Activated CD4-positive, alpha-beta T cell treated with anti-CD3 and anti-CD28 coated beads for 4 hours (primary cell): ENCODE results near the gene TXN2.
"Not testable (repeated sequence)": the region's sequence is repeated elsewhere in the genome, so short reads cannot be mapped to it uniquely, and the experiment has no call there.

Experiments
- DNase-seq, 2 donors: peaks; one replicate each; pipeline ENCODE4 v3.0.0-alpha.2; 2020

Gene TXN2

GRCh38 chr22:36425977-36426523, 55.4 kb downstream of the TXN2 start:
- DNase-seq, result no peak

- DNase-seq, result no peak
Observed at GRCh38 chr22:36424901-36425579, 56.4 kb downstream of the TXN2 start.

DNA sequence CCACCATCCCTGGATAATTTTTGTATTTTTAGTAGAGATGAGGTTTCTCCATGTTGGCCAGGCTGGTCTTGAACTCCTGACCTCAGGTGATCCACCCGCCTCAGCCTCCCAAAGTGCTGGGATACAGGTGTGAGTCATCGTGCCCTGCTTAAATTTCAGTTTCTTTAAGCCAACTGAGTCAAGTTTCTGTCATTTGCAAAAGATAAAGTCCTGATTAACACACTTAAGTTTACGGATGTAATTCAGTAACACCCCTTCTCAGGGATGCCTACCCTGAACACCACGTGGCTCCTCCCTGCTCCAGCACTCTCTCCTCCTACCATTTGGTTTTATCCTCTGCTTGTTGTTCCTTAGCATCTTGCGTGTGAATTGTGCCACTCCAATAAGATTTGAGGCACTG, 57.0 kb downstream of the TXN2 start:
- DNase-seq, result not testable (repeated sequence)

- DNase-seq, result no peak
Observed at GRCh38 chr22:36423461-36424404, 57.7 kb downstream of the TXN2 start.

DNA sequence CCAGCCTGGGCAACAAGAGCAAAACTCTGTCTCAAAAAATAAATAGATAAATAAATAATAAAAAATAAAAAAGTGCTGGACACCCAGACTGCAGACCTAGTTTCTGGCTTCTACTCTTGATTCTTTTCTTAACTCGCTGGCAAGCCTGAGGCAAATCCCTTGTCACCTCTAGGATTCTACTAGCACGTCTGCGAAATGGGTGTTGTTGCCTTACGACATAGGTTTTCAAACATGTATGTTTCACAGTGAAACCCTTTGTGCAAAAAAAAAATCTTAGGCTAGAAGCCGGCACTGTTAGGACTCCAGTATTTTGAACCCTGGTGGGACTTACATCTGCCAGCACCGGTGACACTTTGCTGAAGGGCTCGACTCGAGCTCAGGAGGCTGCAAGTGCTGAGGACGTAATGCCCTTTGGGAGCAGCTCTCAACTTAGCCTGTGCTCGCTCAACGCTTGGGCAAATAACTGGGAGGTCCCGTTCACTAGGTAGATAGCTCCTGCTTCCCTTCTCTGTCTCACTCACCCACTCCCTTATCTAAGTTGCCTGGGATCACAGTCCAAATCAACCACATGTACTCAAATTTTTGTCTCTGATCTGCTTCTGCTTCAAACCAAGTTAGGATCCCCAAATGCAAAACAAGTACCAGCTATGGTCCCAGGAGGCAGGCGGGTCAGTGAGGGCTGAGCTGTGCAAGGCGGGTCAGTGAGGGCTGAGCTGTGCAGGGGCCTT, 59.0 kb downstream of the TXN2 start:
- DNase-seq, result no peak

DNA sequence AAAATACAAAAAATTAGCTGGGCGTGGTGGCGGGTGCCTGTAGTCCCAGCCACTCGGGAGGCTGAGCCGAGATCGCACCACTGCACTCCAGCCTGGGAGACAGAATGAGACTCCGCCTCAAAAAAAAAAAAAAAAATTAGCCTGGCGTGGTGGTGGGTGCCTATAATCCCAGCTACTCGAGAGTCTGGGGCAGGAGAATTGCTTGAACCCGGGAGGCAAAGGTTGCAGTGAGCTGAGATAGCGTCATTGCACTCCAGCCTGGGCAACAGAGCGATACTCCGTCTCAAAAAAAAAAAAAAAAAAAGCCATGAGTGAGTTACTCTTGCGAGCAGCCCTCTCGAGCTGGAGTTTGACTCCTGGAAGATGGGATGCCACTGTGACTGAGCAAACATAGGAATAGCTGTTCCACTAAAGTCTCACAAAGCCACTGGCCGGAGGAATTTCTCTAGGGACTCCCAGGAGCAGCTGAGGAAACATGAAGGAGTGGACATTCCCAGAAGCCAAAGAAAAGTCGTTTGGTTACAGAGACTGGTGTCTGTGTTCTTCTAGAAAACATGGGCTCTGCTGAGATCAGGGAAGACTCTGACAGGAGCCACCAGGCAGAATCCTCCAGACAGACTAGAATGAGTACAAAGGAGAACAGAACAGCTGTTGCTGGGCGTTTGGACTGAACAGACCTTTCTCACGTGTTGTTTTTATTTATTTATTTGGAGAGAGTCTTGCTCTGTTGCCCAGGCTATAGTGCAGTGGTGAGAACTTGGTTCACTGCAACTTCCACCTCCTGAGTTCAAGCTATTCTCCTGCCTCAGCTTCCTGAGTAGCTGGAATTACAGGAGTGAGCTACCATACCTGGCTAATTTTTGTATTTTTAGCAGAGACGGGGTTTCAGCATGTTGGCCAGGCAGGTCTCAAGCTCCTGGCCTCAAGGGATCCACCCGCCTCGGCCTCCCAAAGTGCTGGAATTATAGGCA, 61.2 kb downstream of the TXN2 start:
- no peak for DNase-seq

GRCh38 chr22:36419177-36419911, 62.1 kb downstream of the TXN2 start:
- DNase-seq, result no peak

DNA sequence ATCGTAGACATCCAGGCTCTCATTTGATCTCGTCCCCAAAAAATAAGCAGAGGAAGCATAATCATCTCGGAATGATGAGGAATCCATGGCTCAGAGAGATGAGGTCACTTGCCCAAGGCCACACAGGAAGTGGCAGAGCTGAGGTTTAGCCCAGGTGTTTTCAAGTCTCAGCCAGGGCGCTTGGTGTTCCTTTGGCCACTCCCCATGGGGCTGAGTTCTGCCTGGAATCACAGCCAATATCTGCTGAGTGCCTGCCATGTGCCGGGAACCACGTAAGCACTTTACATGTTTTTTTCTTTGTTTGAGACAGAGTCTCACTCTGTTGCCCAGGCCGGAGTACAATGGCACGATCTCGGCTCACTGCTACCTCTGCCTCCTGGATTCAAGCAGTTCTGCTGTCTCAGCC, 64.2 kb downstream of the TXN2 start:
- no peak for DNase-seq
